Thoracic aorta (tissue), 2 donors: Measurements from ENCODE around the gene CLTB. TPM values are rescaled to one million over a fixed set of nuclear protein-coding genes. Genes with fewer than 3 reads are reported as not detected.
A peak's percentile ranks its signal among the peaks of the same experiment; 100 is the strongest.

Experiments used
- ATAC-seq: fragments of 150-250 bp; one replicate; pipeline ENCODE4 v1.8.0; 2017; ENCODE audit warnings: low read depth; ENCODE audit not compliant: insufficient number of reproducible peaks, low FRiP score
- DNase-seq: peaks from one replicate; pipeline ENCODE4 v3.0.0-alpha.2; 2020; ENCODE audit warnings: low spot score
- H3K27ac ChIP-seq, 2 donors: fragments of 200-600 bp; sonication (generic); 1 replicate in 1 of 2; 2 replicates in 1 of 2; pipeline ENCODE4 v1.5.1; 2016; ENCODE audit warnings: mild to moderate bottlenecking in 2 of 2, moderate library complexity in 2 of 2
- H3K27me3 ChIP-seq: fragments of 200-600 bp; sonication (generic); replicated peaks from 2 replicates; pipeline ENCODE4 v1.6.0; 2016; ENCODE audit warnings: mild to moderate bottlenecking; ENCODE audit not compliant: insufficient read depth
- H3K36me3 ChIP-seq: fragments of 200-600 bp; sonication (generic); one replicate; pipeline ENCODE4 v1.5.1; 2016
- H3K4me1 ChIP-seq, 2 donors: fragments of 200-600 bp; sonication (generic); 1 replicate in 1 of 2; 2 replicates in 1 of 2; pipeline versions ENCODE4 v1.5.1 to v1.6.0; 2016; ENCODE audit warnings: low read depth in 2 of 2, mild to moderate bottlenecking in 1 of 2; ENCODE audit not compliant: control insufficient read depth in 1 of 2
- H3K4me3 ChIP-seq: fragments of 200-600 bp; sonication (generic); 2 replicates; pipeline ENCODE4 v1.5.1; 2016; ENCODE audit warnings: mild to moderate bottlenecking
- H3K9me3 ChIP-seq: fragments of 200-600 bp; sonication (generic); 2 replicates; pipeline ENCODE4 v1.5.1; 2016
- total RNA-seq, 2 donors: library from RNA; depleted of rRNA; stranded (reverse); fragments of >200 nt; gene quantifications; one replicate each; pipeline versions ENCODE4 v1.1.0 to v1.2.3, GENCODE V29; 2016
- TF ChIP-seq, protein P1 (sequence below): fragments of 200-600 bp; sonication (generic); IDR thresholded peaks from one replicate; pipeline ENCODE4 v1.5.1; 2019; ENCODE audit warnings: antibody characterized with exemption

Gene CLTB
- total RNA-seq, 2 donors from 2014 or later: 155 to 192 TPM

DNA sequence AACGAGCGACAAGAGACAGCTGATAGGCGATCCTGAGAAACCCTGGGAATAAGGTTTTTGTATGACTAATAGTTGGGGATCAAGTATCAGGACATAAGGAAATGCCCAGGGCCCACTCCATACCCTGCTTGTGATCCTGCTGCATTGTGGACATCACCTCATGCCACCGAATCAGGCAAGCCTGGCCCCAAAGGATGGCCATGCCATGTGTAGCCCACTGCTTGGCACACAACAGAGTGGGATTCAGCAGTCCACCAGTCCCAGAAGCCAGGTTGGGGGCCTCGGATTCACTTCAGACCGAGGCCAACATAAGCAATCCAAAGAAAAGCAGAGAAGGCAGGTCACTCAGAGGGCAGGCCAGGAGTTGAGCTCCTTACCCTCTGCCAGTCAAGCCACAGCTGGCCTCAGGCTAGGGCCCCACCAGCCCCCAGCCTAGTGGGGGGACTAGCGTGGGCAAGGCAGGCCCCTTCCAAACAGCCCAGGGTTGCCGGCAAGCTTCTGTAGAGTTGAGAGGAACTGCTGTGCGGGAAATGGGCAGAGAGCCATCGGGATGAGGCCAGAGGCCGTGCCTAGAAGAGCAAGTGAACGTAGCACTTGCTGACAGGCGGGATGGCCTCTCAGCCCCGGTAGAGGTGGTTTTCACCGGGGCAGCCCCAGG lies 33.0 kb downstream of the CLTB start:
- peaks cover 9% of the 10 kb centered on the region for H3K36me3 ChIP-seq
- H3K4me1 ChIP-seq: peaks cover 11 to 31% of the 10 kb centered on the region in 2 donors
- TF ChIP-seq, protein P1, sequence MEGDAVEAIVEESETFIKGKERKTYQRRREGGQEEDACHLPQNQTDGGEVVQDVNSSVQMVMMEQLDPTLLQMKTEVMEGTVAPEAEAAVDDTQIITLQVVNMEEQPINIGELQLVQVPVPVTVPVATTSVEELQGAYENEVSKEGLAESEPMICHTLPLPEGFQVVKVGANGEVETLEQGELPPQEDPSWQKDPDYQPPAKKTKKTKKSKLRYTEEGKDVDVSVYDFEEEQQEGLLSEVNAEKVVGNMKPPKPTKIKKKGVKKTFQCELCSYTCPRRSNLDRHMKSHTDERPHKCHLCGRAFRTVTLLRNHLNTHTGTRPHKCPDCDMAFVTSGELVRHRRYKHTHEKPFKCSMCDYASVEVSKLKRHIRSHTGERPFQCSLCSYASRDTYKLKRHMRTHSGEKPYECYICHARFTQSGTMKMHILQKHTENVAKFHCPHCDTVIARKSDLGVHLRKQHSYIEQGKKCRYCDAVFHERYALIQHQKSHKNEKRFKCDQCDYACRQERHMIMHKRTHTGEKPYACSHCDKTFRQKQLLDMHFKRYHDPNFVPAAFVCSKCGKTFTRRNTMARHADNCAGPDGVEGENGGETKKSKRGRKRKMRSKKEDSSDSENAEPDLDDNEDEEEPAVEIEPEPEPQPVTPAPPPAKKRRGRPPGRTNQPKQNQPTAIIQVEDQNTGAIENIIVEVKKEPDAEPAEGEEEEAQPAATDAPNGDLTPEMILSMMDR: no peak
- ATAC-seq (no peak), DNase-seq (no peak)
- H3K27ac ChIP-seq: no peak overlapping the region
- H3K9me3 ChIP-seq: no peaks in the 10 kb centered on the region
- H3K4me3 ChIP-seq: no peak overlapping the region
- H3K27me3 ChIP-seq: no peaks in the 10 kb centered on the region

- ATAC-seq: no peak
- no peak overlapping the region for H3K4me3 ChIP-seq
- TF ChIP-seq, protein P1: no peak
- H3K36me3 ChIP-seq: peaks cover 9% of the 10 kb centered on the region
- H3K9me3 ChIP-seq: no peaks in the 10 kb centered on the region
- no peaks in the 10 kb centered on the region for H3K27me3 ChIP-seq
- H3K27ac ChIP-seq: peak overlapping the region; percentile 75 to 79
- H3K4me1 ChIP-seq: peaks cover 10 to 27% of the 10 kb centered on the region in 2 donors
- no peak for DNase-seq
Observed at GRCh38 chr5:176382721-176383120, 33.6 kb downstream of the CLTB start.

- peaks cover 9% of the 10 kb centered on the region for H3K36me3 ChIP-seq
- peaks cover 6 to 20% of the 10 kb centered on the region in 2 donors for H3K4me1 ChIP-seq
- no peak for DNase-seq
- H3K27me3 ChIP-seq: no peaks in the 10 kb centered on the region
- no peak overlapping the region for H3K4me3 ChIP-seq
- H3K27ac ChIP-seq: peak overlapping the region; percentile 75 to 79
- TF ChIP-seq, protein P1: no peak
- H3K9me3 ChIP-seq: no peaks in the 10 kb centered on the region
- ATAC-seq: no peak
Observed at GRCh38 chr5:176381979-176382378, 34.4 kb downstream of the CLTB start.

- H3K27ac ChIP-seq: peak overlapping the region; percentile 75 to 79
- peaks cover 9% of the 10 kb centered on the region for H3K36me3 ChIP-seq
- ATAC-seq: peak; percentile 41
Observed at GRCh38 chr5:176381423-176381822, 34.9 kb downstream of the CLTB start.

GRCh38 chr5:176379881-176380280 lies 36.5 kb downstream of the CLTB start:
- H3K4me3 ChIP-seq: no peak overlapping the region
- DNase-seq (no peak), ATAC-seq (no peak)
- peaks cover 6 to 19% of the 10 kb centered on the region in 2 donors for H3K4me1 ChIP-seq
- TF ChIP-seq, protein P1: no peak
- H3K9me3 ChIP-seq: no peaks in the 10 kb centered on the region
- H3K27me3 ChIP-seq: no peaks in the 10 kb centered on the region
- H3K27ac ChIP-seq: no peak overlapping the region
- H3K36me3 ChIP-seq: peaks cover 9% of the 10 kb centered on the region

More at GRCh38 chr5:176381423-176381822, 34.9 kb downstream of the CLTB start:
- Histone ChIP-seq H3K4me3 (no peak overlapping the region), H3K27me3 (no peaks in the 10 kb centered on the region), H3K9me3 (no peaks in the 10 kb centered on the region), H3K4me1 (peaks cover 6 to 19% of the 10 kb centered on the region in 2 donors)
- no peak for DNase-seq
- TF ChIP-seq, protein P1: no peak
